CD14-positive monocyte (primary cell): ENCODE data around the gene RIMBP2. TPM values are rescaled to one million over a fixed set of nuclear protein-coding genes. Genes with fewer than 3 reads are reported as not detected.

ENCODE experiments used
- DNase-seq, 3 donors: peaks; one replicate each; pipeline ENCODE4 v3.0.0-alpha.2; 2011 to 2022
- H2AFZ ChIP-seq: 2 replicates; pipeline ENCODE4 v1.6.0; 2012; ENCODE audit warnings: mild to moderate bottlenecking, low read depth, low read length, inconsistent platforms; ENCODE audit not compliant: insufficient read depth, poor library complexity, severe bottlenecking
- H3K27ac ChIP-seq, 2 donors: 1 replicate in 1 of 2; 2 replicates in 1 of 2; pipeline ENCODE4 v1.5.1; 2012 to 2013; ENCODE audit warnings: low read length in 2 of 2, control low read depth in 1 of 2, inconsistent platforms in 1 of 2, low read depth in 1 of 2, mild to moderate bottlenecking in 1 of 2
- H3K27me3 ChIP-seq, 2 donors: one replicate each; pipeline versions ENCODE4 v1.6.0 to v1.6.1; 2011 to 2013; ENCODE audit warnings: low read length in 2 of 2; ENCODE audit not compliant: control insufficient read depth in 2 of 2, insufficient read depth in 2 of 2
- H3K36me3 ChIP-seq, 2 donors: replicated peaks in 1 of 2; 1 replicate in 1 of 2; 2 replicates in 1 of 2; pipeline versions ENCODE4 v1.5.1 to v1.6.1; 2012 to 2013; ENCODE audit warnings: low read length in 2 of 2, control low read depth in 1 of 2, inconsistent platforms in 1 of 2, mild to moderate bottlenecking in 1 of 2; ENCODE audit not compliant: insufficient read depth in 2 of 2, control insufficient read depth in 1 of 2
- H3K4me1 ChIP-seq, 2 donors: 1 replicate in 1 of 2; 2 replicates in 1 of 2; pipeline versions ENCODE4 v1.5.1 to v1.6.1; 2012 to 2013; ENCODE audit warnings: low read length in 2 of 2, control low read depth in 1 of 2, inconsistent platforms in 1 of 2, mild to moderate bottlenecking in 1 of 2, moderate library complexity in 1 of 2; ENCODE audit not compliant: insufficient read depth in 2 of 2, control insufficient read depth in 1 of 2
- H3K4me2 ChIP-seq: replicated peaks from 2 replicates; pipeline ENCODE3; 2012; ENCODE audit warnings: low read length, moderate library complexity, mild to moderate bottlenecking; ENCODE audit not compliant: poor library complexity, severe bottlenecking; ENCODE audit errors: extremely low read depth
- H3K4me3 ChIP-seq, 3 experiments: fragments of 200-600 bp in 1 of 3; sonication (generic) in 1 of 3; replicated peaks in 1 of 3; 1 replicate in 2 of 3; 2 replicates in 1 of 3; pipeline ENCODE4 v1.5.1; 2011 to 2013; ENCODE audit warnings: low read length in 3 of 3, mild to moderate bottlenecking in 3 of 3, control low read depth in 2 of 3, low read depth in 2 of 3, inconsistent platforms in 1 of 3, moderate library complexity in 1 of 3
- H3K79me2 ChIP-seq: 2 replicates; pipeline ENCODE4 v1.6.0; 2012; ENCODE audit warnings: mild to moderate bottlenecking, control low read depth, inconsistent platforms, low read length, moderate library complexity; ENCODE audit not compliant: insufficient read depth
- H3K9ac ChIP-seq: 2 replicates; pipeline ENCODE4 v1.6.0; 2017; ENCODE audit warnings: low read length, mild to moderate bottlenecking; ENCODE audit not compliant: insufficient read depth, poor library complexity, severe bottlenecking
- H3K9me3 ChIP-seq, 2 donors: replicated peaks in 1 of 2; 1 replicate in 1 of 2; 2 replicates in 1 of 2; pipeline versions ENCODE4 v1.5.1 to v1.6.1; 2012 to 2013; ENCODE audit warnings: low read length in 2 of 2, control low read depth in 1 of 2; ENCODE audit not compliant: control insufficient read depth in 1 of 2, insufficient read depth in 1 of 2
- H4K20me1 ChIP-seq: 2 replicates; pipeline ENCODE4 v1.6.0; 2012; ENCODE audit warnings: mild to moderate bottlenecking, low read length, control low read depth, moderate library complexity; ENCODE audit not compliant: insufficient read depth
- H3K27ac Mint-ChIP-seq, 7 donors: one replicate each; pipeline ENCODE4 v1.8.0; 2020; ENCODE audit warnings: mild to moderate bottlenecking in 7 of 7, mixed read lengths in 7 of 7, moderate library complexity in 6 of 7, inconsistent platforms in 2 of 7
- H3K27me3 Mint-ChIP-seq, 3 donors: one replicate each; pipeline ENCODE4 v1.8.0; 2021 to 2022; ENCODE audit warnings: low read depth in 3 of 3, mild to moderate bottlenecking in 3 of 3, mixed read lengths in 3 of 3, moderate library complexity in 3 of 3, inconsistent platforms in 1 of 3
- H3K36me3 Mint-ChIP-seq, 2 donors: one replicate each; pipeline ENCODE4 v1.8.0; 2020; ENCODE audit warnings: mixed read lengths in 2 of 2, inconsistent platforms in 1 of 2, mild to moderate bottlenecking in 1 of 2
- H3K4me1 Mint-ChIP-seq: one replicate; pipeline ENCODE4 v1.8.0; 2020; ENCODE audit warnings: mild to moderate bottlenecking, mixed read lengths
- H3K4me3 Mint-ChIP-seq, 2 donors: one replicate each; pipeline ENCODE4 v1.8.0; 2020; ENCODE audit warnings: mild to moderate bottlenecking in 2 of 2, mixed read lengths in 2 of 2, moderate library complexity in 1 of 2
- H3K9me3 Mint-ChIP-seq, 7 donors: one replicate each; pipeline ENCODE4 v1.8.0; 2020 to 2022; ENCODE audit warnings: mixed read lengths in 7 of 7, mild to moderate bottlenecking in 6 of 7, moderate library complexity in 6 of 7, inconsistent platforms in 2 of 7
- WGBS: methylation state at CpG from one replicate; pipeline ENCODE4 v1.1.5; 2013; ENCODE audit warnings: missing lambda C conversion rate; ENCODE audit not compliant: insufficient coverage; 5-methylcytosine and 5-hydroxymethylcytosine counted together
- intact Hi-C, 2 donors: fragments of 100-400 bp; cut with micrococcal nuclease; formaldehyde crosslinking; loops; one replicate each; pipeline versions ENCODE4 v1.15.0 to v1.15.1; 2023
- polyA plus RNA-seq, 3 donors: library from polyadenylated mRNA; depleted of rRNA in 1 of 3; unstranded in 2 of 3; stranded (reverse) in 1 of 3; fragments of 300-500 nt in 2 of 3; fragments of >200 nt in 1 of 3; fragmentation: Illumina TruSeq in 2 of 3; gene quantifications; 1 replicate in 2 of 3; 2 replicates in 1 of 3; pipeline ENCODE4 v1.2.3, GENCODE V29; 2012 to 2021
- TF ChIP-seq, protein P1 (sequence below): fragments of 200-600 bp; IDR thresholded peaks from one replicate; pipeline ENCODE4 v1.8.0; 2022; ENCODE audit warnings: antibody characterized with exemption, mild to moderate bottlenecking

Gene RIMBP2
- polyA plus RNA-seq, 3 donors: not detected

GRCh38 chr12:130474599-130475269, 241.4 kb downstream of the RIMBP2 start:
- no peaks in the 10 kb centered on the region for H3K4me1 ChIP-seq
- no peak overlapping the region for H3K27ac ChIP-seq
- no peaks in the 10 kb centered on the region for H3K27me3 ChIP-seq
- WGBS: 84% methylated on average over 24 of the region's 27 CpGs
- H3K4me3 ChIP-seq: no peak overlapping the region
- H3K36me3 ChIP-seq: no peaks in the 10 kb centered on the region
- no peaks in the 10 kb centered on the region for H4K20me1 ChIP-seq
- H3K4me1 Mint-ChIP-seq: no peaks in the 10 kb centered on the region
- H2AFZ ChIP-seq: no peak overlapping the region
- H3K27me3 Mint-ChIP-seq: peaks cover 2 to 6% (median 4%) of the 10 kb centered on the region in 3 donors
- no peak overlapping the region for H3K4me3 Mint-ChIP-seq
- no peaks in the 10 kb centered on the region for H3K36me3 Mint-ChIP-seq
- no peaks in the 10 kb centered on the region for H3K79me2 ChIP-seq
- no peak overlapping the region for H3K9ac ChIP-seq
- H3K9me3 ChIP-seq: no peaks in the 10 kb centered on the region
- intact Hi-C loops: no loop called here
- peaks cover 0 to 5% (median 0%) of the 10 kb centered on the region in 7 donors for H3K9me3 Mint-ChIP-seq
- no peak overlapping the region for H3K4me2 ChIP-seq
- TF ChIP-seq, protein P1, sequence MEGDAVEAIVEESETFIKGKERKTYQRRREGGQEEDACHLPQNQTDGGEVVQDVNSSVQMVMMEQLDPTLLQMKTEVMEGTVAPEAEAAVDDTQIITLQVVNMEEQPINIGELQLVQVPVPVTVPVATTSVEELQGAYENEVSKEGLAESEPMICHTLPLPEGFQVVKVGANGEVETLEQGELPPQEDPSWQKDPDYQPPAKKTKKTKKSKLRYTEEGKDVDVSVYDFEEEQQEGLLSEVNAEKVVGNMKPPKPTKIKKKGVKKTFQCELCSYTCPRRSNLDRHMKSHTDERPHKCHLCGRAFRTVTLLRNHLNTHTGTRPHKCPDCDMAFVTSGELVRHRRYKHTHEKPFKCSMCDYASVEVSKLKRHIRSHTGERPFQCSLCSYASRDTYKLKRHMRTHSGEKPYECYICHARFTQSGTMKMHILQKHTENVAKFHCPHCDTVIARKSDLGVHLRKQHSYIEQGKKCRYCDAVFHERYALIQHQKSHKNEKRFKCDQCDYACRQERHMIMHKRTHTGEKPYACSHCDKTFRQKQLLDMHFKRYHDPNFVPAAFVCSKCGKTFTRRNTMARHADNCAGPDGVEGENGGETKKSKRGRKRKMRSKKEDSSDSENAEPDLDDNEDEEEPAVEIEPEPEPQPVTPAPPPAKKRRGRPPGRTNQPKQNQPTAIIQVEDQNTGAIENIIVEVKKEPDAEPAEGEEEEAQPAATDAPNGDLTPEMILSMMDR: no peak
- no peak overlapping the region for H3K27ac Mint-ChIP-seq
- no peak for DNase-seq

GRCh38 chr12:130473266-130473665, 242.8 kb downstream of the RIMBP2 start:
- Histone ChIP-seq H3K9me3 (peaks cover 9 to 11% of the 10 kb centered on the region in 2 donors), H3K79me2 (no peaks in the 10 kb centered on the region), H2AFZ (no peak overlapping the region), H3K27me3 (no peaks in the 10 kb centered on the region), H3K27ac (no peak overlapping the region), H3K4me2 (no peak overlapping the region), H3K36me3 (no peaks in the 10 kb centered on the region), H3K4me1 (no peaks in the 10 kb centered on the region), H3K4me3 (no peak overlapping the region), H3K9ac (no peak overlapping the region), H4K20me1 (no peaks in the 10 kb centered on the region)
- TF ChIP-seq, protein P1: no peak
- Mint-ChIP-seq H3K4me1 (no peaks in the 10 kb centered on the region), H3K27ac (no peak overlapping the region), H3K36me3 (no peaks in the 10 kb centered on the region), H3K4me3 (no peak overlapping the region), H3K9me3 (peaks cover 3 to 14% (median 5%) of the 10 kb centered on the region in 7 donors), H3K27me3 (peaks cover 2 to 6% (median 3%) of the 10 kb centered on the region in 3 donors)
- DNase-seq: no peak
- 73% methylated on average over 12 of the region's 17 CpGs for WGBS
- intact Hi-C loops: no loop called here
